Hepatocyte (in vitro differentiated cells): Measurements from ENCODE around the gene CXADR. TPM values are rescaled to one million over a fixed set of nuclear protein-coding genes. Genes with fewer than 3 reads are reported as not detected.

Source experiments
- DNase-seq: peaks from one replicate; pipeline ENCODE4 v3.0.0-alpha.2; 2016; ENCODE audit warnings: low spot score
- H2AFZ ChIP-seq: fragments of 200-600 bp; sonication (generic); 2 replicates; pipeline ENCODE4 v1.6.0; 2016; ENCODE audit warnings: antibody characterized with exemption, mild to moderate bottlenecking
- H3K27ac ChIP-seq: fragments of 200-600 bp; sonication (generic); 2 replicates; pipeline ENCODE4 v1.5.1; 2016; ENCODE audit warnings: mild to moderate bottlenecking
- H3K27me3 ChIP-seq: fragments of 200-600 bp; sonication (generic); 2 replicates; pipeline ENCODE4 v1.6.1; 2016
- H3K36me3 ChIP-seq: fragments of 200-600 bp; sonication (generic); replicated peaks from 2 replicates; pipeline ENCODE4 v1.5.1; 2016; ENCODE audit warnings: low read depth; ENCODE audit not compliant: insufficient read depth
- H3K4me1 ChIP-seq: fragments of 200-600 bp; sonication (generic); 2 replicates; pipeline ENCODE4 v1.5.1; 2016; ENCODE audit warnings: mild to moderate bottlenecking, moderate library complexity; ENCODE audit not compliant: insufficient read depth
- H3K4me2 ChIP-seq: fragments of 200-600 bp; sonication (generic); 2 replicates; pipeline ENCODE4 v1.6.0; 2016
- H3K4me3 ChIP-seq: fragments of 200-600 bp; sonication (generic); 2 replicates; pipeline ENCODE4 v1.5.1; 2016; ENCODE audit warnings: mild to moderate bottlenecking
- H3K79me2 ChIP-seq: fragments of 200-600 bp; sonication (generic); 2 replicates; pipeline ENCODE4 v1.6.0; 2017; ENCODE audit warnings: mild to moderate bottlenecking
- H3K9me2 ChIP-seq: fragments of 200-600 bp; sonication (generic); replicated peaks from 2 replicates; pipeline ENCODE4 v1.6.0; 2017; ENCODE audit warnings: mild to moderate bottlenecking; ENCODE audit not compliant: insufficient read depth
- H3K9me3 ChIP-seq: fragments of 200-600 bp; sonication (generic); 2 replicates; pipeline ENCODE4 v1.5.1; 2016; ENCODE audit warnings: low read depth, mild to moderate bottlenecking
- H4K20me1 ChIP-seq: fragments of 200-600 bp; sonication (generic); 2 replicates; pipeline ENCODE4 v1.6.0; 2016; ENCODE audit warnings: mild to moderate bottlenecking; ENCODE audit not compliant: insufficient read depth, poor library complexity, severe bottlenecking
- CTCF ChIP-seq: fragments of 200-600 bp; sonication (generic); IDR thresholded peaks from 2 replicates; pipeline ENCODE4 v1.5.1; 2016; ENCODE audit warnings: antibody characterized with exemption, mild to moderate bottlenecking; ENCODE audit not compliant: poor library complexity
- EZH2 ChIP-seq: fragments of 200-600 bp; sonication (generic); IDR thresholded peaks from 2 replicates; pipeline ENCODE4 v1.6.1; 2016; ENCODE audit warnings: antibody characterized with exemption, mild to moderate bottlenecking, borderline replicate concordance
- EZH2phosphoT487 ChIP-seq: fragments of 200-600 bp; sonication (generic); IDR thresholded peaks from one replicate; pipeline ENCODE4 v1.6.1; 2018; ENCODE audit warnings: antibody characterized with exemption, mild to moderate bottlenecking, low read depth, moderate library complexity; ENCODE audit not compliant: unreplicated experiment, severe bottlenecking
- WGBS: methylation state at CpG from one replicate; pipeline ENCODE4 v1.1.6; 2016; ENCODE audit warnings: low lambda C conversion rate; ENCODE audit errors: missing lambda C conversion rate; 5-methylcytosine and 5-hydroxymethylcytosine counted together
- polyA plus RNA-seq: library from polyadenylated mRNA; unstranded; fragments of >200 nt; fragmentation: Nextera tagmentation; extraction: Ambion mirVana; gene quantifications from 2 replicates; pipeline ENCODE4 v1.2.1, GENCODE V29; 2016
- total RNA-seq: library from RNA; depleted of rRNA; stranded (reverse); fragments of >200 nt; gene quantifications from 2 replicates; pipeline ENCODE4 v1.2.3, GENCODE V29; 2014

The CXADR gene
- 88.9 and 93.4 TPM in 2 replicates for total RNA-seq
- polyA plus RNA-seq = 66.3 and 75.0 TPM in 2 replicates

- Histone ChIP-seq H3K27me3 (no peaks in the 10 kb centered on the region), H4K20me1 (peaks cover 6% of the 10 kb centered on the region), H3K4me3 (peak within 1 kb of the TSS; percentile 84), H2AFZ (peak within 1 kb of the TSS; percentile 67), H3K9me3 (no peaks in the 10 kb centered on the region), H3K4me2 (peak within 1 kb of the TSS; percentile 76), H3K9me2 (no peaks in the 10 kb centered on the region), H3K4me1 (no peaks in the 10 kb centered on the region), H3K36me3 (no peaks in the 10 kb centered on the region), H3K79me2 (peaks cover 37% of the 10 kb centered on the region), H3K27ac (peak within 1 kb of the TSS; percentile 99)
- peak; percentile 97 for DNase-seq
- WGBS = 2% methylated on average over 69 of the region's 83 CpGs
- no peak for TF ChIP-seq EZH2
- TF ChIP-seq CTCF = peak; percentile 63
- TF ChIP-seq EZH2phosphoT487 = no peak
Measured at GRCh38 chr21:17512253-17513213, at the start of gene CXADR. TSS of gene CXADR (plus strand) at chr21:17513043. CDS start at chr21:17513130, 87 bp downstream.

GRCh38 chr21:17466166-17466565 lies 46.7 kb upstream of the CXADR start:
- Histone ChIP-seq H3K79me2 (no peaks in the 10 kb centered on the region), H3K36me3 (no peaks in the 10 kb centered on the region), H3K9me2 (no peaks in the 10 kb centered on the region), H3K4me2 (no peak overlapping the region), H3K27me3 (no peaks in the 10 kb centered on the region), H3K4me1 (peaks cover 16% of the 10 kb centered on the region), H2AFZ (no peak overlapping the region), H3K27ac (peak overlapping the region; percentile 73), H3K9me3 (no peaks in the 10 kb centered on the region), H3K4me3 (no peak overlapping the region), H4K20me1 (no peaks in the 10 kb centered on the region)
- DNase-seq = peak; percentile 64
- WGBS = 69% methylated on average over 1 of the region's 1 CpG
- no peak for TF ChIP-seq CTCF
- no peak for TF ChIP-seq EZH2phosphoT487
- no peak for TF ChIP-seq EZH2

GRCh38 chr21:17467392-17467791 lies 45.5 kb upstream of the CXADR start:
- TF ChIP-seq EZH2phosphoT487 = no peak
- no peak for TF ChIP-seq CTCF
- no peak for TF ChIP-seq EZH2
- Histone ChIP-seq H3K27me3 (no peaks in the 10 kb centered on the region), H3K4me3 (no peak overlapping the region), H3K79me2 (no peaks in the 10 kb centered on the region), H3K27ac (peak overlapping the region; percentile 73), H2AFZ (peak overlapping the region; percentile 4), H3K4me1 (peaks cover 20% of the 10 kb centered on the region), H3K9me3 (no peaks in the 10 kb centered on the region), H3K36me3 (no peaks in the 10 kb centered on the region), H3K9me2 (no peaks in the 10 kb centered on the region), H4K20me1 (no peaks in the 10 kb centered on the region), H3K4me2 (peak overlapping the region; percentile 59)
- 5% methylated on average over 4 of the region's 4 CpGs for WGBS
- DNase-seq = peak; percentile 53
